ENCODE measurements around the gene CNR2.
"Not testable (repeated sequence)": the region's sequence is repeated elsewhere in the genome, so short reads cannot be mapped to it uniquely, and the experiment has no call there.

CNR2 gene

GRCh38 chr1:23903754-23904153, 9.4 kb downstream of the CNR2 start:
- 0 out of 2 replicates have a peak overlapping the region, but pooled peaks have one; percentile 37 for H3K4me2 ChIP-seq
- H3K4me3 ChIP-seq (IDR thresholded peaks at IDR 0.05; ENCODE audit: insufficient read depth, low read depth, low read length) = no peak overlapping the region
- H3K27ac ChIP-seq = no peak overlapping the region

DNA sequence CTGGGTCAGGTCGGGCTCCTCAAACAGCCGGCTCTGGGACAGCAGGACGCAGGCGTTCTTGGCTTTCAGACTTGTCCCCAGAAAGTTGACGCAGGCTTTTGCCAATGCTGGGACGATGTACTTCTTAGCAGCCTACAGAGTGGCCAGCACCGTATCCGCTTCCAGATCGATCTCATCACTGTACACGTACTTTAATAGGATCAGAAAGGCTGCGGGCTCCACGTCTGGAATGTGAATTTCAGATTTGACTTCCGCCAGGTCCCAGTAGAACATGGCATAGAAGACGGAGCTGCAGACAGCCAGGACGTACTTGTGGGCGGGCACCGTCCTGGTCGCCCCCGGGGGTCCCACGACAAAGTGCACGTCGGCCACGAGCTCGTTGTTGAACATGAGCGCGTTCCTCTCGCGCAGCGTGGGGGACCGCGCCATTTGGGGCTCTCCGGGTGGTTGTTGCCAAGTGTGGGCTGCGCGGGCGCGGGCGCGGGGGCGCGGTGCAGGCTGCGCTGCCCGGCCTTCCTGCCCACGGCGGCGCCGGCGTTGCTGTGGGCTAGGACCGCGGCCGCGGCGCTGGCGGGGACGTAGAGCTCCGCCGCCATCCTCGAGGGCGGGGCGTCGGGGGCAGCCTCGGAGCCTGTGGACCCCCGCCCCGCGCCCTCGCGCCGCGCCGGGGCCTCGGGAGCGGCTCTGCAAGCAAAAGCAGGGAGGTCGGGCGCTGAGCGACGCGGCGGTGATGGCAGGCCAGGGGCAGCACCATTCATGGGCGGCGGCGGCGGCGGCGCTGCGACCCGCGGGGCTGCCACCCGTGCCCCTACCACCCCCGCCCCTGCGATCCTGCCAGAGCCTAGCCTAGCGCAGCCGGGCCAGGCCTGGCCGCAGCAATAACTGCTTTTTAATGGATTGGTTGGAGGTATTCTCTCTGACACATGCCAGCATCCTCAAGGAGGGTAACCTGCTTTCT, 10.6 kb downstream of the CNR2 start:
- Histone ChIP-seq H4K20me1 (ENCODE audit: insufficient read depth) (no peaks in the 10 kb centered on the region), H2AFZ (ENCODE audit: low read depth) (no peak overlapping the region), H3K27me3 (ENCODE audit: insufficient read depth, low read depth) (no peaks in the 10 kb centered on the region), H3K79me2 (ENCODE audit: insufficient read depth, low read depth) (no peaks in the 10 kb centered on the region), H3K36me3 (ENCODE audit: insufficient read depth) (no peaks in the 10 kb centered on the region), H3K9ac (no peak overlapping the region), H3K4me3 (IDR thresholded peaks at IDR 0.05; ENCODE audit: insufficient read depth, low read depth, low read length) (no peak overlapping the region), H3K4me1 (ENCODE audit: low read depth, poor library complexity, severe bottlenecking) (peaks cover 49% of the 10 kb centered on the region), H3K27ac (no peak overlapping the region), H3K4me2 (no peak overlapping the region)
- no peak for TF ChIP-seq CTCF (conservative IDR thresholded peaks at IDR 0.05; ENCODE audit: low read depth, low read length)

More at GRCh38 chr1:23903754-23904153, 9.4 kb downstream of the CNR2 start:
- H3K27me3 ChIP-seq (ENCODE audit: insufficient read depth, low read depth) = no peaks in the 10 kb centered on the region
- H3K4me1 ChIP-seq (ENCODE audit: low read depth, poor library complexity, severe bottlenecking) = peaks cover 41% of the 10 kb centered on the region
- no peak overlapping the region for H3K9ac ChIP-seq
- no peaks in the 10 kb centered on the region for H3K36me3 ChIP-seq (ENCODE audit: insufficient read depth)
- no peak overlapping the region for H2AFZ ChIP-seq (ENCODE audit: low read depth)
- TF ChIP-seq CTCF (conservative IDR thresholded peaks at IDR 0.05; ENCODE audit: low read depth, low read length) = no peak
- no peaks in the 10 kb centered on the region for H3K79me2 ChIP-seq (ENCODE audit: insufficient read depth, low read depth)
- no peaks in the 10 kb centered on the region for H4K20me1 ChIP-seq (ENCODE audit: insufficient read depth)

DNA sequence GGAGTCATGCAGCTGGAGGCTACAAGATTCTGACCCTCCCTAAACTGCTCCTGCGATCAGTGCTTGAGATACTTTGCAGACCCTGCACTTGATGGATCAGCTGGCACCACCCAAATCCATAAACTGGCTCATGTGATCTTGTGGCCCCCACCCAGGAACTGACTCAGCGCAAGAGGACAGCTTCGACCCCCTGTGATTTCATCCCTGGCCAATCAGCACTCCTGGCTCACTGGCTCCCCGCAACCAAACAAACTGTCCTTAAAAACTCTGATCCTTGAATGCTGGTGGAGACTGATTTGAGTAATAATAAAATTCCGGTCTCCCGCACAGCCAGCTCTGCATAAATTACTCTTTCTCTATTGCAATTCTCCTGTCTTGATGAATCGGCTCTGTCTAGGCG, 13.1 kb downstream of the CNR2 start:
- H3K27me3 ChIP-seq (ENCODE audit: insufficient read depth, low read depth); H3K36me3 ChIP-seq (ENCODE audit: insufficient read depth); H3K9ac ChIP-seq; H3K27ac ChIP-seq; H2AFZ ChIP-seq (ENCODE audit: low read depth); H4K20me1 ChIP-seq (ENCODE audit: insufficient read depth); H3K4me2 ChIP-seq; H3K79me2 ChIP-seq (ENCODE audit: insufficient read depth, low read depth); H3K4me3 ChIP-seq (IDR thresholded peaks at IDR 0.05; ENCODE audit: insufficient read depth, low read depth, low read length): not testable (repeated sequence)
- H3K4me1 ChIP-seq (ENCODE audit: low read depth, poor library complexity, severe bottlenecking) = peaks cover 60% of the 10 kb centered on the region

- Histone ChIP-seq H4K20me1 (ENCODE audit: insufficient read depth) (no peaks in the 10 kb centered on the region), H3K27ac (peak overlapping the region; percentile 86), H3K36me3 (ENCODE audit: insufficient read depth) (no peaks in the 10 kb centered on the region), H3K4me2 (peak overlapping the region; percentile 27), H3K27me3 (ENCODE audit: insufficient read depth, low read depth) (no peaks in the 10 kb centered on the region), H3K9ac (peak overlapping the region; percentile 43; the same call in 1 of the 2 replicates), H3K4me1 (ENCODE audit: low read depth, poor library complexity, severe bottlenecking) (peaks cover 51% of the 10 kb centered on the region), H3K4me3 (IDR thresholded peaks at IDR 0.05; ENCODE audit: insufficient read depth, low read depth, low read length) (no peak overlapping the region), H3K79me2 (ENCODE audit: insufficient read depth, low read depth) (no peaks in the 10 kb centered on the region), H2AFZ (ENCODE audit: low read depth) (peak overlapping the region; percentile 48; the same call in 1 of the 2 replicates)
- TF ChIP-seq CTCF (conservative IDR thresholded peaks at IDR 0.05; ENCODE audit: low read depth, low read length) = no peak
These were observed 14.1 kb downstream of the CNR2 start for GRCh38 chr1:23899070-23899469.

DNA sequence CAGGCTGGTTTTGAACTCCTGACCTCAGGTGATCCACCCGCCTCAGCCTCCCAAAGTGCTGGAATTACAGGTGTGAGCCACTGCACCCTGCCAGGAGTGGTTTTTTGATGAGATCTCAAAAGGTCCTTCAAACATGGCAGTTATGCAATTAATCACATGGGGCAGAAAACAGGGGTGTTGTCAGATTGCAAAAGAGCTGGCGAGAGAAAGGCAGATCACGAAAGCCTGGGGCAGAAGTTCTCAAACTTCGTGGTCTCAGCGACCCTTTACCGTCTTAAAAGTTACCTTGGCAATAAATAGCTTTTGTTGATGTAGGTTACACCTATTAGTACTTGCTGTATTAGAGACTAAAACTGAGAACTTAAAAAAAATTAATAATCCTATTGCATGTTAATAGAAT, 16.1 kb downstream of the CNR2 start:
- Histone ChIP-seq H4K20me1 (ENCODE audit: insufficient read depth) (no peaks in the 10 kb centered on the region), H3K4me1 (ENCODE audit: low read depth, poor library complexity, severe bottlenecking) (peaks cover 44% of the 10 kb centered on the region), H3K4me2 (no peak overlapping the region), H3K27me3 (ENCODE audit: insufficient read depth, low read depth) (no peaks in the 10 kb centered on the region), H3K36me3 (ENCODE audit: insufficient read depth) (no peaks in the 10 kb centered on the region), H2AFZ (ENCODE audit: low read depth) (no peak overlapping the region), H3K79me2 (ENCODE audit: insufficient read depth, low read depth) (no peaks in the 10 kb centered on the region), H3K27ac (no peak overlapping the region), H3K4me3 (IDR thresholded peaks at IDR 0.05; ENCODE audit: insufficient read depth, low read depth, low read length) (no peak overlapping the region), H3K9ac (no peak overlapping the region)
- TF ChIP-seq CTCF (conservative IDR thresholded peaks at IDR 0.05; ENCODE audit: low read depth, low read length) = no peak
